HEK293 (cell line): ENCODE results near the gene BCAN.
A peak's percentile ranks its signal among the peaks of the same experiment; 100 is the strongest.

ENCODE experiments used
- BCL11A ChIP-seq: fragments of 450-650 bp; formaldehyde crosslinking; IDR thresholded peaks from 2 replicates; pipeline ENCODE4 v1.5.1; 2016; ENCODE audit warnings: low read depth, missing biosample characterization, missing genetic modification characterization
- HOXA7 ChIP-seq: sonication (generic); formaldehyde crosslinking; IDR thresholded peaks from 2 replicates; pipeline ENCODE4 v1.8.1; 2022; ENCODE audit warnings: missing genetic modification reagents, borderline replicate concordance
- KLF10 ChIP-seq: fragments of 450-650 bp; IDR thresholded peaks from 2 replicates; pipeline ENCODE4 v1.5.1; 2018; ENCODE audit warnings: missing biosample characterization, mild to moderate bottlenecking, missing genetic modification characterization
- KLF16 ChIP-seq: fragments of 450-650 bp; formaldehyde crosslinking; IDR thresholded peaks from 2 replicates; pipeline ENCODE4 v1.5.1; 2017; ENCODE audit warnings: missing biosample characterization, missing genetic modification characterization
- PRDM1 ChIP-seq: fragments of 450-650 bp; formaldehyde crosslinking; IDR thresholded peaks from 2 replicates; pipeline ENCODE4; 2016; ENCODE audit warnings: missing biosample characterization, missing genetic modification characterization
- RBAK ChIP-seq: fragments of 450-650 bp; formaldehyde crosslinking; IDR thresholded peaks from 2 replicates; pipeline ENCODE4 v1.5.1; 2016; ENCODE audit warnings: missing biosample characterization, missing genetic modification characterization
- REPIN1 ChIP-seq: fragments of 450-650 bp; formaldehyde crosslinking; IDR thresholded peaks from 2 replicates; pipeline ENCODE4 v1.5.1; 2017; ENCODE audit warnings: missing biosample characterization, missing genetic modification characterization, low read depth
- SALL2 ChIP-seq: fragments of 450-650 bp; formaldehyde crosslinking; IDR thresholded peaks from 2 replicates; pipeline ENCODE4 v1.5.0; 2017; ENCODE audit warnings: missing biosample characterization, mild to moderate bottlenecking, missing genetic modification characterization, borderline replicate concordance
- ZFP41 ChIP-seq: fragments of 450-650 bp; formaldehyde crosslinking; IDR thresholded peaks from 2 replicates; pipeline ENCODE4 v1.5.1; 2016; ENCODE audit warnings: missing biosample characterization, missing genetic modification characterization, borderline replicate concordance
- ZNF114 ChIP-seq: fragments of 450-650 bp; formaldehyde crosslinking; IDR thresholded peaks from 2 replicates; pipeline ENCODE4 v1.5.0; 2017; ENCODE audit warnings: missing biosample characterization, missing genetic modification characterization
- ZNF132 ChIP-seq: fragments of 450-650 bp; formaldehyde crosslinking; IDR thresholded peaks from 2 replicates; pipeline ENCODE4 v1.5.1; 2017; ENCODE audit warnings: missing biosample characterization, missing genetic modification characterization, borderline replicate concordance
- ZNF184 ChIP-seq: fragments of 450-650 bp; IDR thresholded peaks from 2 replicates; pipeline ENCODE4 v1.5.1; 2018; ENCODE audit warnings: missing biosample characterization, mild to moderate bottlenecking, missing genetic modification characterization
- ZNF221 ChIP-seq: fragments of 450-650 bp; formaldehyde crosslinking; IDR thresholded peaks from 2 replicates; pipeline ENCODE4 v1.5.1; 2017; ENCODE audit warnings: missing biosample characterization, missing genetic modification characterization, borderline replicate concordance
- ZNF354C ChIP-seq: fragments of 450-650 bp; formaldehyde crosslinking; IDR thresholded peaks from 2 replicates; pipeline ENCODE4 v1.5.1; 2016; ENCODE audit warnings: missing biosample characterization, missing genetic modification characterization, low read depth, borderline replicate concordance
- ZNF530 ChIP-seq: fragments of 450-650 bp; formaldehyde crosslinking; IDR thresholded peaks from 2 replicates; pipeline ENCODE4 v1.5.1; 2016; ENCODE audit warnings: low read depth, missing biosample characterization, missing genetic modification characterization
- ZNF544 ChIP-seq: fragments of 450-650 bp; formaldehyde crosslinking; IDR thresholded peaks from 2 replicates; pipeline ENCODE4 v1.5.0; 2017; ENCODE audit warnings: missing biosample characterization, missing genetic modification characterization
- ZNF600 ChIP-seq: fragments of 450-650 bp; formaldehyde crosslinking; IDR thresholded peaks from 2 replicates; pipeline ENCODE4 v1.5.1; 2016; ENCODE audit warnings: missing biosample characterization, missing genetic modification characterization
- ZNF658 ChIP-seq: fragments of 450-650 bp; formaldehyde crosslinking; IDR thresholded peaks from 2 replicates; pipeline ENCODE4; 2016; ENCODE audit warnings: missing biosample characterization, missing genetic modification characterization
- ZNF677 ChIP-seq: fragments of 450-650 bp; IDR thresholded peaks from 2 replicates; pipeline ENCODE4 v1.5.0; 2018; ENCODE audit warnings: missing biosample characterization, mild to moderate bottlenecking, missing genetic modification characterization, moderate library complexity
- ZNF776 ChIP-seq: fragments of 450-650 bp; formaldehyde crosslinking; IDR thresholded peaks from 2 replicates; pipeline ENCODE4 v1.5.0; 2017; ENCODE audit warnings: missing biosample characterization, missing genetic modification characterization, borderline replicate concordance
- ZSCAN16 ChIP-seq: fragments of 450-650 bp; formaldehyde crosslinking; IDR thresholded peaks from 2 replicates; pipeline ENCODE4 v1.5.1; 2016; ENCODE audit warnings: missing biosample characterization, missing genetic modification characterization
- ZXDB ChIP-seq: fragments of 450-650 bp; formaldehyde crosslinking; IDR thresholded peaks from 2 replicates; pipeline ENCODE4 v1.5.1; 2016; ENCODE audit warnings: missing biosample characterization, missing genetic modification characterization
- TF ChIP-seq, protein P1 (sequence below): fragments of 450-650 bp; formaldehyde crosslinking; IDR thresholded peaks from 2 replicates; pipeline ENCODE4 v1.5.1; 2016; ENCODE audit warnings: missing biosample characterization, missing genetic modification characterization, low read depth
- TF ChIP-seq, protein P2 (sequence below): fragments of 450-650 bp; formaldehyde crosslinking; IDR thresholded peaks from 2 replicates; pipeline ENCODE4 v1.5.1; 2016; ENCODE audit warnings: missing biosample characterization, missing genetic modification characterization
- TF ChIP-seq, protein P3 (sequence below): fragments of 450-650 bp; formaldehyde crosslinking; IDR thresholded peaks from 2 replicates; pipeline ENCODE4 v1.5.1; 2017; ENCODE audit warnings: missing biosample characterization, missing genetic modification characterization
- TF ChIP-seq, protein P4 (sequence below): fragments of 450-650 bp; formaldehyde crosslinking; IDR thresholded peaks from 2 replicates; pipeline ENCODE4 v1.5.1; 2016; ENCODE audit warnings: missing biosample characterization, missing genetic modification characterization
- TF ChIP-seq, protein P5 (sequence below): fragments of 450-650 bp; formaldehyde crosslinking; IDR thresholded peaks from 2 replicates; pipeline ENCODE4 v1.5.1; 2016; ENCODE audit warnings: missing biosample characterization, missing genetic modification characterization
- TF ChIP-seq, protein P6 (sequence below): fragments of 450-650 bp; formaldehyde crosslinking; optimal IDR thresholded peaks from 2 replicates; pipeline ENCODE3; 2016; ENCODE audit warnings: missing biosample characterization, mild to moderate bottlenecking, missing genetic modification characterization
- TF ChIP-seq, protein P7 (sequence below): fragments of 450-650 bp; formaldehyde crosslinking; IDR thresholded peaks from 2 replicates; pipeline ENCODE4 v1.5.1; 2016; ENCODE audit warnings: missing biosample characterization, missing genetic modification characterization

BCAN gene

DNA sequence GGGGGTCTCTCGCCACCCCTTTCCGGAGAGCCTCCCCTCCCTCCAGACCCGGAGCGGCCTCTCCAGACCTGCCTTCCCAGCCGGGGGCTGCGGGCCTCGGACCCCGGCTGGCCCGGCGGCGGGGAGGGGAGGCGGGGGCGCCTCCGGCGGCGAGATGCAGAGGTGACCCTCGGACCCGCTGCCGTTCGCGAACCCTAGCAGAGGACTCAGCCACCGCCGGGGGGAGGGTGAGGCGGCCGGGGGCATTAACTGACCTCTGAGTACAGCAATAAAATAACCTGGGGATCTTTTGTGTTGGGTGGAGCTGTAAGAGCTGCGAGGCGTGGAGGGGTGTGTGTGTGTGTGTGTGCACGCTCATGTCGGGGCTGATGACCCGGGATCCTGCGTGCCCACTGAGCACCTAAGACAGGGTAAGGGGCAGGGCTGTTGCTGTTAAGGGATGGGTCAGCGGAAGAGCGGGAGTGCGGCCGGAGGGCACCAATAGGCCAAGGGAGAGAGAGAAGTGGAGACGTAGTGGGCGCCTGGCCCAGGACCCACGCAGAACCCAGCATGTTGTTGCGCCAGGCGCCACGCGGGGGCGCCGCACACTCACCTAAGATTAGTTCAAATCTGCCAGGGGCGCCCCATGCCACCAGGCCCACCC is 16.4 kb upstream of the BCAN start (continued):
- TF ChIP-seq ZNF184 (tag by site-specific recombination) (no peak), REPIN1 (tag by site-specific recombination) (no peak), ZFP41 (tag by site-specific recombination) (no peak), ZNF658 (tag by site-specific recombination) (no peak), ZNF114 (tag by site-specific recombination) (no peak), BCL11A (tag by site-specific recombination) (peak; percentile 39; the same call in 1 of the 2 replicates), RBAK (tag by site-specific recombination) (no peak), ZXDB (no peak), PRDM1 (tag by site-specific recombination) (no peak), ZNF600 (no peak), ZNF354C (no peak), KLF10 (no peak; the same call in 1 of the 2 replicates), ZNF132 (no peak), ZNF530 (no peak), HOXA7 (CRISPR knock-in tag) (no peak), ZNF677 (no peak), ZNF776 (tag by site-specific recombination) (no peak), KLF16 (no peak), SALL2 (tag by site-specific recombination) (no peak), ZSCAN16 (tag by site-specific recombination) (no peak), ZNF544 (tag by site-specific recombination) (no peak), ZNF221 (tag by site-specific recombination) (no peak)
- TF ChIP-seq, protein P1, sequence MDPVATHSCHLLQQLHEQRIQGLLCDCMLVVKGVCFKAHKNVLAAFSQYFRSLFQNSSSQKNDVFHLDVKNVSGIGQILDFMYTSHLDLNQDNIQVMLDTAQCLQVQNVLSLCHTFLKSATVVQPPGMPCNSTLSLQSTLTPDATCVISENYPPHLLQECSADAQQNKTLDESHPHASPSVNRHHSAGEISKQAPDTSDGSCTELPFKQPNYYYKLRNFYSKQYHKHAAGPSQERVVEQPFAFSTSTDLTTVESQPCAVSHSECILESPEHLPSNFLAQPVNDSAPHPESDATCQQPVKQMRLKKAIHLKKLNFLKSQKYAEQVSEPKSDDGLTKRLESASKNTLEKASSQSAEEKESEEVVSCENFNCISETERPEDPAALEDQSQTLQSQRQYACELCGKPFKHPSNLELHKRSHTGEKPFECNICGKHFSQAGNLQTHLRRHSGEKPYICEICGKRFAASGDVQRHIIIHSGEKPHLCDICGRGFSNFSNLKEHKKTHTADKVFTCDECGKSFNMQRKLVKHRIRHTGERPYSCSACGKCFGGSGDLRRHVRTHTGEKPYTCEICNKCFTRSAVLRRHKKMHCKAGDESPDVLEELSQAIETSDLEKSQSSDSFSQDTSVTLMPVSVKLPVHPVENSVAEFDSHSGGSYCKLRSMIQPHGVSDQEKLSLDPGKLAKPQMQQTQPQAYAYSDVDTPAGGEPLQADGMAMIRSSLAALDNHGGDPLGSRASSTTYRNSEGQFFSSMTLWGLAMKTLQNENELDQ (tag by site-specific recombination), result no peak
- TF ChIP-seq, protein P2, sequence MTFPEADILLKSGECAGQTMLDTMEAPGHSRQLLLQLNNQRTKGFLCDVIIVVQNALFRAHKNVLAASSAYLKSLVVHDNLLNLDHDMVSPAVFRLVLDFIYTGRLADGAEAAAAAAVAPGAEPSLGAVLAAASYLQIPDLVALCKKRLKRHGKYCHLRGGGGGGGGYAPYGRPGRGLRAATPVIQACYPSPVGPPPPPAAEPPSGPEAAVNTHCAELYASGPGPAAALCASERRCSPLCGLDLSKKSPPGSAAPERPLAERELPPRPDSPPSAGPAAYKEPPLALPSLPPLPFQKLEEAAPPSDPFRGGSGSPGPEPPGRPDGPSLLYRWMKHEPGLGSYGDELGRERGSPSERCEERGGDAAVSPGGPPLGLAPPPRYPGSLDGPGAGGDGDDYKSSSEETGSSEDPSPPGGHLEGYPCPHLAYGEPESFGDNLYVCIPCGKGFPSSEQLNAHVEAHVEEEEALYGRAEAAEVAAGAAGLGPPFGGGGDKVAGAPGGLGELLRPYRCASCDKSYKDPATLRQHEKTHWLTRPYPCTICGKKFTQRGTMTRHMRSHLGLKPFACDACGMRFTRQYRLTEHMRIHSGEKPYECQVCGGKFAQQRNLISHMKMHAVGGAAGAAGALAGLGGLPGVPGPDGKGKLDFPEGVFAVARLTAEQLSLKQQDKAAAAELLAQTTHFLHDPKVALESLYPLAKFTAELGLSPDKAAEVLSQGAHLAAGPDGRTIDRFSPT, result peak; percentile 93
- TF ChIP-seq, protein P3, sequence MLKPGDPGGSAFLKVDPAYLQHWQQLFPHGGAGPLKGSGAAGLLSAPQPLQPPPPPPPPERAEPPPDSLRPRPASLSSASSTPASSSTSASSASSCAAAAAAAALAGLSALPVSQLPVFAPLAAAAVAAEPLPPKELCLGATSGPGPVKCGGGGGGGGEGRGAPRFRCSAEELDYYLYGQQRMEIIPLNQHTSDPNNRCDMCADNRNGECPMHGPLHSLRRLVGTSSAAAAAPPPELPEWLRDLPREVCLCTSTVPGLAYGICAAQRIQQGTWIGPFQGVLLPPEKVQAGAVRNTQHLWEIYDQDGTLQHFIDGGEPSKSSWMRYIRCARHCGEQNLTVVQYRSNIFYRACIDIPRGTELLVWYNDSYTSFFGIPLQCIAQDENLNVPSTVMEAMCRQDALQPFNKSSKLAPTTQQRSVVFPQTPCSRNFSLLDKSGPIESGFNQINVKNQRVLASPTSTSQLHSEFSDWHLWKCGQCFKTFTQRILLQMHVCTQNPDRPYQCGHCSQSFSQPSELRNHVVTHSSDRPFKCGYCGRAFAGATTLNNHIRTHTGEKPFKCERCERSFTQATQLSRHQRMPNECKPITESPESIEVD (tag by site-specific recombination), result no peak
- TF ChIP-seq, protein P4, sequence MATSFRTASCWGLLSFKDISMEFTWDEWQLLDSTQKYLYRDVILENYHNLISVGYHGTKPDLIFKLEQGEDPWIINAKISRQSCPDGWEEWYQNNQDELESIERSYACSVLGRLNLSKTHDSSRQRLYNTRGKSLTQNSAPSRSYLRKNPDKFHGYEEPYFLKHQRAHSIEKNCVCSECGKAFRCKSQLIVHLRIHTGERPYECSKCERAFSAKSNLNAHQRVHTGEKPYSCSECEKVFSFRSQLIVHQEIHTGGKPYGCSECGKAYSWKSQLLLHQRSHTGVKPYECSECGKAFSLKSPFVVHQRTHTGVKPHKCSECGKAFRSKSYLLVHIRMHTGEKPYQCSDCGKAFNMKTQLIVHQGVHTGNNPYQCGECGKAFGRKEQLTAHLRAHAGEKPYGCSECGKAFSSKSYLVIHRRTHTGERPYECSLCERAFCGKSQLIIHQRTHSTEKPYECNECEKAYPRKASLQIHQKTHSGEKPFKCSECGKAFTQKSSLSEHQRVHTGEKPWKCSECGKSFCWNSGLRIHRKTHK, result no peak
- TF ChIP-seq, protein P5, sequence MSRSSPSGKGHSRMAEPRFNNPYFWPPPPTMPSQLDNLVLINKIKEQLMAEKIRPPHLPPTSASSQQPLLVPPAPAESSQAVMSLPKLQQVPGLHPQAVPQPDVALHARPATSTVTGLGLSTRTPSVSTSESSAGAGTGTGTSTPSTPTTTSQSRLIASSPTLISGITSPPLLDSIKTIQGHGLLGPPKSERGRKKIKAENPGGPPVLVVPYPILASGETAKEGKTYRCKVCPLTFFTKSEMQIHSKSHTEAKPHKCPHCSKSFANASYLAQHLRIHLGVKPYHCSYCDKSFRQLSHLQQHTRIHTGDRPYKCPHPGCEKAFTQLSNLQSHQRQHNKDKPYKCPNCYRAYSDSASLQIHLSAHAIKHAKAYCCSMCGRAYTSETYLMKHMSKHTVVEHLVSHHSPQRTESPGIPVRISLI (tag by site-specific recombination), result no peak
- TF ChIP-seq, protein P6, sequence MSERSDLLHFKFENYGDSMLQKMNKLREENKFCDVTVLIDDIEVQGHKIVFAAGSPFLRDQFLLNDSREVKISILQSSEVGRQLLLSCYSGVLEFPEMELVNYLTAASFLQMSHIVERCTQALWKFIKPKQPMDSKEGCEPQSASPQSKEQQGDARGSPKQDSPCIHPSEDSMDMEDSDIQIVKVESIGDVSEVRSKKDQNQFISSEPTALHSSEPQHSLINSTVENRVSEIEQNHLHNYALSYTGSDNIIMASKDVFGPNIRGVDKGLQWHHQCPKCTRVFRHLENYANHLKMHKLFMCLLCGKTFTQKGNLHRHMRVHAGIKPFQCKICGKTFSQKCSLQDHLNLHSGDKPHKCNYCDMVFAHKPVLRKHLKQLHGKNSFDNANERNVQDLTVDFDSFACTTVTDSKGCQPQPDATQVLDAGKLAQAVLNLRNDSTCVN (tag by site-specific recombination), result peak; percentile 45
- TF ChIP-seq, protein P7, sequence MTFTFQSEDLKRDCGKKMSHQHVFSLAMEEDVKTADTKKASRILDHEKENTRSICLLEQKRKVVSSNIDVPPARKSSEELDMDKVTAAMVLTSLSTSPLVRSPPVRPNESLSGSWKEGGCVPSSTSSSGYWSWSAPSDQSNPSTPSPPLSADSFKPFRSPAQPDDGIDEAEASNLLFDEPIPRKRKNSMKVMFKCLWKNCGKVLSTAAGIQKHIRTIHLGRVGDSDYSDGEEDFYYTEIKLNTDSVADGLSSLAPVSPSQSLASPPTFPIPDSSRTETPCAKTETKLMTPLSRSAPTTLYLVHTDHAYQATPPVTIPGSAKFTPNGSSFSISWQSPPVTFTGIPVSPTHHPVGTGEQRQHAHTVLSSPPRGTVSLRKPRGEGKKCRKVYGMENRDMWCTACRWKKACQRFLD (tag by site-specific recombination), result no peak
